ENCODE results near the gene SEC14L2. TPM values are rescaled to one million over a fixed set of nuclear protein-coding genes. Genes with fewer than 3 reads are reported as not detected.
A peak's percentile ranks its signal among the peaks of the same experiment; 100 is the strongest.
"Not testable (repeated sequence)": the region's sequence is repeated elsewhere in the genome, so short reads cannot be mapped to it uniquely, and the experiment has no call there.

Gene SEC14L2
- total and polyA plus RNA-seq, 4 donors: 6.5 to 110 (median 49.6) TPM

GRCh38 chr22:30460147-30460546 lies 63.3 kb downstream of the SEC14L2 start:
- H3K27me3 ChIP-seq (ENCODE audit: control insufficient read depth in 4 of 4, insufficient read depth in 4 of 4, low read length in 3 of 4): no peaks in the 10 kb centered on the region
- H3K4me1 ChIP-seq (ENCODE audit: control insufficient read depth in 4 of 4, insufficient read depth in 4 of 4, low read length in 3 of 4): peaks cover 2 to 43% (median 36%) of the 10 kb centered on the region in 4 donors
- H3K36me3 ChIP-seq (ENCODE audit: control insufficient read depth in 4 of 4, insufficient read depth in 3 of 4, low read depth in 1 of 4, low read length in 3 of 4): peaks cover 0 to 2% (median 0%) of the 10 kb centered on the region in 4 donors
- DNase-seq (ENCODE audit: low spot score): no peak
- H3K9ac ChIP-seq (ENCODE audit: low read depth in 1 of 2, low read length in 2 of 2): no peak overlapping the region
- H3K9me3 ChIP-seq (ENCODE audit: control insufficient read depth in 4 of 4, low read length in 3 of 4): no peaks in the 10 kb centered on the region
- H3K4me3 ChIP-seq (ENCODE audit: low read depth in 1 of 3, low read length in 3 of 3): no peak overlapping the region
- WGBS: 40% methylated on average over 4 of the region's 4 CpGs
- no peak overlapping the region for H3K27ac ChIP-seq (ENCODE audit: low read depth in 1 of 2, low read length in 2 of 2)
- TF ChIP-seq RXRA (IDR thresholded peaks at IDR 0.05) (peak in 1 of 2 donors; percentile 53), EGR1 (IDR thresholded peaks at IDR 0.05; ENCODE audit: low read depth in 2 of 2) (no peak)

DNA sequence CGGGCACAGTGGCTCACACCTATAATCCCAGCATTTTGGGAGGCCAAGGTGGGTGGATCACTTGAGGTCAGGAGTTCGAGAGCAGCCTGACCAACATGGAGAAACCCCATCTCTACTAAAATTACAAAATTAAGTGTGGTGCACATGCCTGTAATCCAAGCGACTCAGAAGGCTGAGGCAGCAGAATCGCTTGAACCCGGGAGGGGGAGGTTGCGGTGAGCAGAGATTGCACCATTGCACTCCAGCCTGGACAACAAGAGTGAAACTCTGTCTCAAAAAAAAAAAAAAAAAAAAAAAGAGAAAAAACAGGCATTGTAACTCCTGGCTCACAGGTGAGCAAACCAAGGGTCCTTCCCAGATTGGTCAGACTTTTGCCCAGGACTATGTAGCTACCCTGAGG lies 63.7 kb downstream of the SEC14L2 start:
- not testable (repeated sequence) for DNase-seq (ENCODE audit: low spot score); H3K27ac ChIP-seq (ENCODE audit: low read depth in 1 of 2, low read length in 2 of 2); H3K27me3 ChIP-seq (ENCODE audit: control insufficient read depth in 4 of 4, insufficient read depth in 4 of 4, low read length in 3 of 4); H3K36me3 ChIP-seq (ENCODE audit: control insufficient read depth in 4 of 4, insufficient read depth in 3 of 4, low read depth in 1 of 4, low read length in 3 of 4); H3K9me3 ChIP-seq (ENCODE audit: control insufficient read depth in 4 of 4, low read length in 3 of 4); H3K4me3 ChIP-seq (ENCODE audit: low read depth in 1 of 3, low read length in 3 of 3); H3K9ac ChIP-seq (ENCODE audit: low read depth in 1 of 2, low read length in 2 of 2)
- peaks cover 2 to 43% (median 36%) of the 10 kb centered on the region in 4 donors for H3K4me1 ChIP-seq (ENCODE audit: control insufficient read depth in 4 of 4, insufficient read depth in 4 of 4, low read length in 3 of 4)
- WGBS: 49% methylated on average over 6 of the region's 6 CpGs

GRCh38 chr22:30469165-30469564 lies 72.3 kb downstream of the SEC14L2 start:
- peaks cover 5 to 28% (median 22%) of the 10 kb centered on the region in 4 donors for H3K4me1 ChIP-seq (ENCODE audit: control insufficient read depth in 4 of 4, insufficient read depth in 4 of 4, low read length in 3 of 4)
- H3K36me3 ChIP-seq (ENCODE audit: control insufficient read depth in 4 of 4, insufficient read depth in 3 of 4, low read depth in 1 of 4, low read length in 3 of 4): peaks cover 0 to under 1% (median 0%) of the 10 kb centered on the region in 4 donors
- no peak overlapping the region for H3K9ac ChIP-seq (ENCODE audit: low read depth in 1 of 2, low read length in 2 of 2)
- DNase-seq (ENCODE audit: low spot score): no peak
- WGBS: 89% methylated on average over 2 of the region's 2 CpGs
- H3K4me3 ChIP-seq (ENCODE audit: low read depth in 1 of 3, low read length in 3 of 3): no peak overlapping the region
- no peaks in the 10 kb centered on the region for H3K27me3 ChIP-seq (ENCODE audit: control insufficient read depth in 4 of 4, insufficient read depth in 4 of 4, low read length in 3 of 4)
- H3K9me3 ChIP-seq (ENCODE audit: control insufficient read depth in 4 of 4, low read length in 3 of 4): no peaks in the 10 kb centered on the region
- H3K27ac ChIP-seq (ENCODE audit: low read depth in 1 of 2, low read length in 2 of 2): no peak overlapping the region
- TF ChIP-seq YY1 (IDR thresholded peaks at IDR 0.05) (no peak), HNF4A (conservative IDR thresholded peaks at IDR 0.05) (no peak), GABPA (IDR thresholded peaks at IDR 0.05 in 1 of 2, conservative IDR thresholded peaks at IDR 0.05 in 1 of 2) (no peak), ZBTB33 (IDR thresholded peaks at IDR 0.05) (no peak), ATF3 (IDR thresholded peaks at IDR 0.05) (no peak), SP1 (IDR thresholded peaks at IDR 0.05) (no peak), NR2F2 (IDR thresholded peaks at IDR 0.05) (no peak), MAX (IDR thresholded peaks at IDR 0.05) (no peak), EGR1 (IDR thresholded peaks at IDR 0.05; ENCODE audit: low read depth in 2 of 2) (no peak), TAF1 (conservative IDR thresholded peaks at IDR 0.05) (no peak)
- TF ChIP-seq, protein P1, sequence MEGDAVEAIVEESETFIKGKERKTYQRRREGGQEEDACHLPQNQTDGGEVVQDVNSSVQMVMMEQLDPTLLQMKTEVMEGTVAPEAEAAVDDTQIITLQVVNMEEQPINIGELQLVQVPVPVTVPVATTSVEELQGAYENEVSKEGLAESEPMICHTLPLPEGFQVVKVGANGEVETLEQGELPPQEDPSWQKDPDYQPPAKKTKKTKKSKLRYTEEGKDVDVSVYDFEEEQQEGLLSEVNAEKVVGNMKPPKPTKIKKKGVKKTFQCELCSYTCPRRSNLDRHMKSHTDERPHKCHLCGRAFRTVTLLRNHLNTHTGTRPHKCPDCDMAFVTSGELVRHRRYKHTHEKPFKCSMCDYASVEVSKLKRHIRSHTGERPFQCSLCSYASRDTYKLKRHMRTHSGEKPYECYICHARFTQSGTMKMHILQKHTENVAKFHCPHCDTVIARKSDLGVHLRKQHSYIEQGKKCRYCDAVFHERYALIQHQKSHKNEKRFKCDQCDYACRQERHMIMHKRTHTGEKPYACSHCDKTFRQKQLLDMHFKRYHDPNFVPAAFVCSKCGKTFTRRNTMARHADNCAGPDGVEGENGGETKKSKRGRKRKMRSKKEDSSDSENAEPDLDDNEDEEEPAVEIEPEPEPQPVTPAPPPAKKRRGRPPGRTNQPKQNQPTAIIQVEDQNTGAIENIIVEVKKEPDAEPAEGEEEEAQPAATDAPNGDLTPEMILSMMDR (IDR thresholded peaks at IDR 0.05; ENCODE audit: low read depth, low read length, missing input control): no peak
